ENCODE results near the gene SOCS1.

- TF ChIP-seq POLR2A (IDR thresholded peaks at IDR 0.05; ENCODE audit: low read depth, low read length) (no peak), CTCF (conservative IDR thresholded peaks at IDR 0.05; ENCODE audit: low read depth, low read length) (no peak), RAD21 (IDR thresholded peaks at IDR 0.05; ENCODE audit: low read length) (no peak), CEBPB (IDR thresholded peaks at IDR 0.05; ENCODE audit: low read depth, low read length) (no peak)
Measured at GRCh38 chr16:11285842-11286241, 29.8 kb upstream of the SOCS1 start.

All from IMR-90 (cell line).